SKM-1 (cell line): ENCODE measurements around the gene ACSL4.

Experiments
- DNase-seq: peaks from one replicate; lab custom pipeline; 2025; ENCODE audit not compliant: unreplicated experiment; lab: John Stamatoyannopoulos, UW

ACSL4 gene

DNA sequence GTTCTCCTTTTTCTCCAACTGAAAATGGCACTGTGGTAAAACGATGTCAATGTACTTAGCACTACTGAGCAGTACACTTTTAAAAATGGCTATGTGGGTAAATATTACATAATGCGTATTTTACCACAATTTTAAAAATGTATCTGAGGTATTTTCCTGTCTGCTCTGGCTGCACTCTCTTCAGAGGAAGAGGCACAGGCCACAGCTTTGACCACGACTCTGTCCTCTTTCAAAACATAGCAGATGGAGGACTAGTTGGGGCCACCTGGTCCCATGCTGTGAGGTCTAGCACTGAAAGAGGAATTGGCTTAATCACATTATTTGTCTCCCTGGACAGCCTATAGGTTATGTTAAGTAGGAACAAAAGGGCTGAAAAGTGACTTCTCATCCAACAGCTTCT lies 113.3 kb downstream of the ACSL4 start:
- peak; percentile 48 for DNase-seq

- DNase-seq = no peak
Measured at GRCh38 chrX:109614951-109615350, 118.1 kb downstream of the ACSL4 start.

DNA sequence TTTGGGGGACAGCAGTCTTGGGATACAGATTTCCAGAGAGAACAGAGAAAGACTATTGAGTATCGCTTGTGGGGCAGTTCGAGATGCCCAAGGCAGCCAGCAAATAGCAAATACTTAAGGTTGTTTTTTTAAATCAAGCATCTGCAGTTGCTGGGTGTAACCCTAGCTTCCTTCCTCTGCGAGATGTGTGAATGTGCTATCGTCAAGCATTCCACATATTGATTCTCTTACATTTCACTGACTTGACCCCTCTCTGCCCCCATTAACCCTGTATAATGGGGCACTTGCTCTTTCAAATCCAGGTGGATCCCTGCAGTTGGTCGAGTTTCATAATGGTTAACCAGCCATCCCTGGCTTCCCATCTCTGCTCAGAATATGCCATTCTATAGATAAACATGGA lies 131.6 kb downstream of the ACSL4 start:
- DNase-seq = no peak

DNA sequence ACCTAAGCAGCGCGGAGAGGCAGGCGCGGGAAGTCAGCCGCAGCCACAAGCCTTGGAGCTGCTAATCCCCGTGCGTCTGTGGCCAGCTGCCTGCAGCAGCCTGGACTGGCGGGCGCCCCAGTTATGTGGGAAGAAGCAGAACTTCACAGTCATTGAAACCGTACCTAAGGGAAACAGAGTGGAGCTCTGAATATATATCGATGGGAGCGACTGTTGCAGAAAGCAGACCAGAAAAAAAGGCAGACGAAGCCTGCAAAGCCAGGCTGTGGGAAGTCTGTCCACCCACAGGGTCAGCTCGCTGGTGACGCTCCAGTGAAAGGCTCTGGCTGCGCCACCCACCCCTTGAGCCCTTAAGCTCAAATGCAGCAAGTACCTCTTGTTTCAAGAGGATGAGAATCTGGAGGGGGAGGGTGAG lies 132.8 kb downstream of the ACSL4 start:
- DNase-seq = no peak

DNA sequence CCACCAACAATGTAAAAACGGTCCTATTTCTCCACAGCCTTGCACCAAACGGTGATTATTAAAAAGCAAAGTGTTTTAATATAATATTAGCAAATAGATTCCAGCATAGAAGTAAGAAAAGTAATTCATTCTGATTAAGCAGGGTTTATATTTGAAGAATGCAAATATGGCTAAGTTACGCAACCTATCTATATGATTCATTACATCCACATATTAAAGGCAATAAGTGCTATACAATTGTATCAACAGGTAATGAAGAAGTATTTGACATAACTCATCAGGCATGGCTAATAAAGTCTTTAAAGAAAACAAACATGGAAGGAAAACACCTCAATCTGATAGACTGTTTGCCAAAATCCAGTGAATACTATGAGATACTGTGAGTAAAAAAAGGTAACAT lies 137.0 kb downstream of the ACSL4 start:
- no peak for DNase-seq
